HepG2 (cell line): Measurements from ENCODE around the gene ULK4. TPM values are rescaled to one million over a fixed set of nuclear protein-coding genes. Genes with fewer than 3 reads are reported as not detected.

Experiments used
- ATAC-seq: fragments of 200-7000 bp; cut with Tn5 transposase; 3 replicates; pipeline ENCODE4 v1.9.1; 2020; ENCODE audit warnings: mild to moderate bottlenecking, moderate library complexity
- BruUV-seq: library from RNA; stranded (reverse); fragments of 400-500 nt; replicated peaks from 2 replicates; lab custom pipeline; 2021; lab: Mats Ljungman, UMichigan
- CTCF ChIA-PET: fragments of 300-600 bp; formaldehyde crosslinking; extraction: SDS; loops from one replicate; lab custom pipeline; 2021; ENCODE audit warnings: low total read pairs, inconsistent platforms, low intra/inter-chr PET ratio; lab: Yijun Ruan, JAX
- POLR2A ChIA-PET: fragments of 350-600 bp; sonication (Branson Sonifier 250); formaldehyde crosslinking; loops from one replicate; lab custom pipeline; 2020; ENCODE audit warnings: antibody characterized with exemption, inconsistent platforms; lab: Yijun Ruan, JAX
- DNase-seq: peaks from one replicate; pipeline ENCODE4 v3.0.0-alpha.2; 2015; ENCODE audit warnings: low spot score
- FAIRE-seq: peaks from 3 replicates; lab custom pipeline; 2011; peaks lifted over from hg19 to GRCh38; lab: Jason Lieb, UNC
- H2AFZ ChIP-seq: one replicate; pipeline ENCODE4 v1.6.1; 2011; ENCODE audit warnings: low read length, inconsistent platforms
- H3K27ac ChIP-seq: fragments of 300-600 bp; 3 replicates; pipeline ENCODE4 v1.8.0; 2011; ENCODE audit warnings: mixed run types, mild to moderate bottlenecking, mixed read lengths, low read length, inconsistent platforms; ENCODE audit not compliant: insufficient read depth; ENCODE audit errors: extremely low read length
- H3K27me3 ChIP-seq, 2 experiments: fragments of 200-600 bp in 1 of 2; 2 replicates in 1 of 2; 3 replicates in 1 of 2; pipeline versions ENCODE4 v1.6.0 to v1.8.0; 2011; ENCODE audit warnings: low read length in 2 of 2, mild to moderate bottlenecking in 2 of 2, moderate library complexity in 2 of 2, inconsistent platforms in 1 of 2; ENCODE audit not compliant: insufficient read depth in 2 of 2, control insufficient read depth in 1 of 2
- H3K36me3 ChIP-seq, 2 experiments: fragments of 200-600 bp in 1 of 2; replicated peaks in 1 of 2; 2 replicates in 1 of 2; 3 replicates in 1 of 2; pipeline versions ENCODE4 v1.5.1 to v1.8.0; 2011; ENCODE audit warnings: low read length in 2 of 2, inconsistent platforms in 1 of 2; ENCODE audit not compliant: insufficient read depth in 2 of 2, control insufficient read depth in 1 of 2
- H3K4me1 ChIP-seq: 2 replicates; pipeline ENCODE4 v1.5.1; 2012; ENCODE audit warnings: low read length, inconsistent platforms; ENCODE audit not compliant: insufficient read depth
- H3K4me2 ChIP-seq: 2 replicates; pipeline ENCODE4 v1.6.0; 2011; ENCODE audit warnings: low read depth, low read length, inconsistent platforms
- H3K4me3 ChIP-seq, 3 experiments: fragments of 200-600 bp in 1 of 3; sonication (generic), shearing (Covaris generic) in 1 of 3; replicated peaks in 1 of 3; 2 replicates each; pipeline ENCODE4 v1.5.1; 2011 to 2016; ENCODE audit warnings: low read length in 3 of 3, inconsistent platforms in 2 of 3, low read depth in 2 of 3, mild to moderate bottlenecking in 2 of 3, control low read depth in 1 of 3, mixed read lengths in 1 of 3; ENCODE audit not compliant: insufficient read depth in 1 of 3
- H3K79me2 ChIP-seq: one replicate; pipeline ENCODE4 v1.6.1; 2011; ENCODE audit warnings: low read length, inconsistent platforms; ENCODE audit not compliant: insufficient read depth
- H3K9ac ChIP-seq: 2 replicates; pipeline ENCODE4 v1.6.0; 2011; ENCODE audit warnings: mild to moderate bottlenecking, low read depth, low read length, inconsistent platforms; ENCODE audit not compliant: insufficient read depth
- H3K9me3 ChIP-seq: 2 replicates; pipeline ENCODE4 v1.5.1; 2012; ENCODE audit warnings: mild to moderate bottlenecking, low read length
- H4K20me1 ChIP-seq: 2 replicates; pipeline ENCODE4 v1.6.0; 2011; ENCODE audit warnings: inconsistent platforms, mild to moderate bottlenecking, low read length, moderate library complexity; ENCODE audit not compliant: insufficient read depth
- MYC ChIP-seq: sonication (generic); formaldehyde crosslinking; IDR thresholded peaks from 2 replicates; pipeline ENCODE4 v1.9.0; 2021; ENCODE audit warnings: missing genetic modification reagents, borderline replicate concordance
- ZNF260 ChIP-seq: sonication (generic); formaldehyde crosslinking; IDR thresholded peaks from 2 replicates; pipeline ENCODE4 v1.4.0; 2020; ENCODE audit warnings: missing genetic modification reagents, low read depth, mild to moderate bottlenecking, borderline replicate concordance
- ZNF552 ChIP-seq: sonication (generic); formaldehyde crosslinking; IDR thresholded peaks from 2 replicates; pipeline ENCODE4 v1.9.0; 2022; ENCODE audit warnings: missing genetic modification reagents, mild to moderate bottlenecking, borderline replicate concordance
- WGBS: methylation state at CpG from one replicate; pipeline ENCODE4 v1.1.6; 2017; ENCODE audit warnings: low lambda C conversion rate; 5-methylcytosine and 5-hydroxymethylcytosine counted together
- in situ Hi-C: cut with HindIII; loops from 2 replicates; pipeline ENCODE4 v1.10.0; 2017; ENCODE audit warnings: low pct_unique_long_range_greater_than_20kb; ENCODE audit not compliant: extremely low pct_ligation_motif_present
- intact Hi-C: fragments of 100-400 bp; cut with micrococcal nuclease; formaldehyde crosslinking; loops from one replicate; pipeline ENCODE4 v1.10.0; 2022; ENCODE audit not compliant: unreplicated experiment
- polyA plus RNA-seq, 8 experiments: library from polyadenylated mRNA; depleted of rRNA in 3 of 8; stranded (reverse) in 7 of 8; unstranded in 1 of 8; fragments of >200 nt; fragmentation: Illumina TruSeq in 4 of 8; extraction: Trizol in 4 of 8; gene quantifications; 2 replicates each; pipeline versions ENCODE4 v1.2.1 to v1.2.3, GENCODE V29; 2011 to 2016; ENCODE audit warnings: low read depth in 4 of 8, missing spikeins in 1 of 8, mixed read lengths in 1 of 8; ENCODE audit not compliant: insufficient read depth in 1 of 8
- total RNA-seq, 5 experiments: library from RNA; depleted of rRNA; stranded (reverse); fragments of >200 nt; fragmentation: Illumina TruSeq; extraction: Trizol; gene quantifications; 2 replicates each; pipeline ENCODE4 v1.2.3, GENCODE V29; 2016; ENCODE audit warnings: low read depth in 1 of 5
- TF ChIP-seq, protein P1 (sequence below): sonication (generic); formaldehyde crosslinking; IDR thresholded peaks from 2 replicates; pipeline ENCODE4 v1.9.0; 2021; ENCODE audit warnings: missing genetic modification reagents, mild to moderate bottlenecking, borderline replicate concordance

The ULK4 gene
- total and polyA plus RNA-seq, 2 of the 13 experiments (the other 11 are each of a cell fraction or from before 2014, with no cell fraction given): 6.7 to 11.8 TPM

GRCh38 chr3:41301548-41301947, 660.4 kb downstream of the ULK4 start:
- ChIA-PET CTCF (no interaction called here), POLR2A (no interaction called here)
- no TSS peak for BruUV-seq
- DNase-seq: no peak
- H3K36me3 ChIP-seq: no peaks in the 10 kb centered on the region
- no peaks in the 10 kb centered on the region for H4K20me1 ChIP-seq
- no peak for TF ChIP-seq MYC (CRISPR knock-in tag)
- WGBS: 91% methylated on average over 3 of the region's 3 CpGs
- intact Hi-C loops: no loop called here
- ATAC-seq: no peak
- no peak overlapping the region for H3K4me3 ChIP-seq
- H3K9ac ChIP-seq: no peak overlapping the region
- FAIRE-seq: no peak
- H3K27ac ChIP-seq: no peak overlapping the region
- in situ Hi-C loops: no loop called here
- H3K27me3 ChIP-seq: no peaks in the 10 kb centered on the region
- no peaks in the 10 kb centered on the region for H3K79me2 ChIP-seq
- no peaks in the 10 kb centered on the region for H3K9me3 ChIP-seq
- H3K4me2 ChIP-seq: no peak overlapping the region
- H3K4me1 ChIP-seq: peaks cover 34% of the 10 kb centered on the region
- H2AFZ ChIP-seq: no peak overlapping the region

DNA sequence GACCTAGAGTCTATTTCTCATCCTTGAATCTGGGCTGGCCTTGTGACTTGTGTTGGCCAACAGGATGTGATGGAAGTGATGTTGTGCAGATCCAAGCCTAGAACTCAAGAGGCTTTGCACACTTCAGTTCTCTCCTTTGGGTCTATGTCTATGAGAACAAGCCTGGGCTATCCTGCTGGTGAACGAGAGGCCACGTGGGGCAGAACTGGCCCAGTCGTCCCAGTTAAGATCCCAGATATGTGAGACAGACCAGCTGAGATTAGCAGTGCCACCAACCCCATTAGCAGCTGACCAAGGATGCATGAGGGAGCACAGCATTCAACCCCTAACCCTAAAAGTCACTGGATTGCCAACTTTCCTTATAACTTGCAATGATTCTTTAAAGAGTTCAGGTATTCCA, 662.9 kb downstream of the ULK4 start:
- TF ChIP-seq, protein P1, sequence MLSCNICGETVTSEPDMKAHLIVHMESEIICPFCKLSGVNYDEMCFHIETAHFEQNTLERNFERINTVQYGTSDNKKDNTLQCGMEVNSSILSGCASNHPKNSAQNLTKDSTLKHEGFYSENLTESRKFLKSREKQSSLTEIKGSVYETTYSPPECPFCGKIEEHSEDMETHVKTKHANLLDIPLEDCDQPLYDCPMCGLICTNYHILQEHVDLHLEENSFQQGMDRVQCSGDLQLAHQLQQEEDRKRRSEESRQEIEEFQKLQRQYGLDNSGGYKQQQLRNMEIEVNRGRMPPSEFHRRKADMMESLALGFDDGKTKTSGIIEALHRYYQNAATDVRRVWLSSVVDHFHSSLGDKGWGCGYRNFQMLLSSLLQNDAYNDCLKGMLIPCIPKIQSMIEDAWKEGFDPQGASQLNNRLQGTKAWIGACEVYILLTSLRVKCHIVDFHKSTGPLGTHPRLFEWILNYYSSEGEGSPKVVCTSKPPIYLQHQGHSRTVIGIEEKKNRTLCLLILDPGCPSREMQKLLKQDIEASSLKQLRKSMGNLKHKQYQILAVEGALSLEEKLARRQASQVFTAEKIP (CRISPR knock-in tag): no peak
- no peak for TF ChIP-seq ZNF552 (CRISPR knock-in tag)
- TF ChIP-seq ZNF260 (CRISPR knock-in tag): no peak
- BruUV-seq: no TSS peak
- DNase-seq (no peak), ATAC-seq (no peak), FAIRE-seq (no peak)
- intact Hi-C loops (no loop called here), in situ Hi-C loops (no loop called here)
- POLR2A ChIA-PET: no interaction called here
- 80% methylated on average over 2 of the region's 3 CpGs for WGBS
- Histone ChIP-seq H4K20me1 (no peaks in the 10 kb centered on the region), H3K4me2 (no peak overlapping the region), H3K9ac (no peak overlapping the region), H3K27me3 (no peaks in the 10 kb centered on the region), H2AFZ (no peak overlapping the region), H3K4me3 (no peak overlapping the region), H3K9me3 (no peaks in the 10 kb centered on the region), H3K4me1 (peaks cover 41% of the 10 kb centered on the region), H3K27ac (no peak overlapping the region), H3K79me2 (no peaks in the 10 kb centered on the region), H3K36me3 (no peaks in the 10 kb centered on the region)
- CTCF ChIA-PET: no interaction called here
